Transverse colon (tissue), 3 donors: ENCODE data around the gene GP2.

Experiments used
- CTCF ChIP-seq, 5 experiments: fragments of 200-600 bp in 3 of 5; fragments of 450-650 bp in 2 of 5; sonication (generic) in 3 of 5; IDR thresholded peaks; 1 replicate in 2 of 5; 2 replicates in 3 of 5; pipeline ENCODE4 v1.5.1; 2016 to 2017; ENCODE audit warnings: antibody characterized with exemption in 5 of 5, inconsistent platforms in 3 of 5, mild to moderate bottlenecking in 2 of 5, moderate library complexity in 1 of 5
- POLR2A ChIP-seq: fragments of 450-650 bp; IDR thresholded peaks from one replicate; pipeline ENCODE4 v1.6.1; 2016; ENCODE audit warnings: antibody characterized with exemption, mild to moderate bottlenecking, moderate library complexity

DNA sequence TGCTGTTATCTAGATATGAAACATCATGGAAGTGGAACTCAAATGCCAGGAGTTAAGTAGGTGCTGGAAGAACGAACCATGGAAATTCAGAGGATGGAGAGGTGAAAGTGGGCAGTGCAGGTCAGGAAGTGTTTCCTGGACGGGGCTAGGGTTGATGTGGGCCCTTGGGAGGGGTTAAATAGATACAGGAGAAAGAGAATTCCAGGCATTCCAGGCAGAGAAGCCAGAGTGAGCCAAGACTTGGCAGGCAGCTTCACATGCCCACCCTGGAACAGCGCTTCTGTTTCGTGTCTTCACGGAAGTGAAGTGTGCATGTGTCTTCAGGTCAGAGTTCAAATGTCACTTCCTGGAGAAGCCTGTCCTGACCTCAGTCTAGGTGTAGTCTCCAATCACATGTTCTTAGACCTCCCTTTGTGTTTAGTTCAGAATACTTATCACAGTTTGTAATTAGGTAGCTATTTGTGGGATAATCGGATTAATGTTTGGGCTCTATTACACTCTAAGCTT lies 41.3 kb downstream of the GP2 start:
- TF ChIP-seq CTCF (IDR thresholded peaks at IDR 0.05) = no peak
- TF ChIP-seq POLR2A = no peak
